ENCODE results near the gene TNFRSF6B.

Gene TNFRSF6B

DNA sequence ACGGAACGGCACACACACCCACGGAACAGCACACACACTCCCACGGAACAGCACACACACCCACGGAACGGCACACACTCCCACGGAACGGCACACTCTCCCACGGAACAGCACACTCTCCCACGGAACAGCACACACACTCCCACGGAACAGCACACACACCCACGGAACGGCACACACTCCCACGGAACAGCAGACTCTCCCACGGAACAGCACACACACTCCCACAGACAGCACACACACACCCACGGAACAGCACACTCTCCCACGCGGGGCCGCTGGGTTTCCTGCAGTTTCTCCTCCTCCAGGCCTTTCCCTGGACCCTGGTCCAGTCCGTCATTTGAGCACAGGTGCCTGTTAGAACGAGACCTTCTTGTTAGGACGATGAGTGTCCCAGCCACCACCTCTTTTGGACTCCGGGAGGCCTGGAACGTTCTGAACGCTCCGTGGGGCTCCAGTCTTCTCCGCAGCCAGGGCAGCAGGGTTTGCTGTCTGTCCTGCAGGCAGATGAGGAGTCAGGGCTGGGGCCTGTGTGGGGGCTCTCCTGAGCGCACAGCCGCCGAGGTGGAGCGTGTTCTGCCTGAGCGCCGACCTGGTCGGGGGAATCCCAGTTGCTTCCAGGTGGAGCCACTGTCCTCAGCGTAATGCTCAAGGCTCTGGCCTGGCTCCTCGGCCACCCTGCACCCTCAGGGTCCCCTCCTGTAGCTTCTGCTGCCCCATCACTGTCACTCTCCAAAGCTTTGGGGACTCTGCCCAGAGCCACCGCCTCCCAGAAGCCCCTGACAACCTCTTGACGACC is 17.6 kb upstream of the TNFRSF6B start:
- Histone ChIP-seq H3K79me1 (ENCODE audit: low read depth, low read length) (peaks cover 2% of the 10 kb centered on the region), H3K4ac (ENCODE audit: low read length) (no peak overlapping the region), H4K8ac (ENCODE audit: low read depth, low read length) (no peak overlapping the region), H2BK5ac (ENCODE audit: low read length) (no peak overlapping the region), H3K4me2 (ENCODE audit: insufficient read depth, low read length, poor library complexity, severe bottlenecking) (no peak overlapping the region), H3K27ac (replicated peaks; ENCODE audit: low read length) (no peak overlapping the region), H3K4me3 (ENCODE audit: low read length in 2 of 2) (no peak overlapping the region), H3K4me1 (ENCODE audit: control insufficient read depth in 2 of 2, insufficient read depth in 1 of 2, low read depth in 1 of 2, low read length in 2 of 2) (peaks cover 0 to 2% of the 10 kb centered on the region in 2 donors), H2AFZ (ENCODE audit: low read length) (no peak overlapping the region), H3K27me3 (ENCODE audit: control insufficient read depth in 3 of 3, insufficient read depth in 3 of 3, low read depth in 1 of 3, low read length in 3 of 3) (no peaks in the 10 kb centered on the region), H2AK5ac (ENCODE audit: low read depth, low read length) (no peak overlapping the region), H3K18ac (ENCODE audit: low read length) (no peak overlapping the region), H3K36me3 (replicated peaks in 1 of 2; ENCODE audit: control insufficient read depth in 2 of 2, insufficient read depth in 2 of 2, low read length in 2 of 2) (peaks cover 6 to 72% of the 10 kb centered on the region in 2 donors), H3K9ac (ENCODE audit: low read depth, low read length, poor library complexity) (no peak overlapping the region), H4K91ac (ENCODE audit: low read depth, low read length, poor library complexity) (no peak overlapping the region), H2BK120ac (ENCODE audit: low read depth, low read length) (no peak overlapping the region), H3K9me3 (replicated peaks in 1 of 2; ENCODE audit: control insufficient read depth in 2 of 2, insufficient read depth in 1 of 2, low read depth in 1 of 2, low read length in 2 of 2) (peaks cover 0 to 3% of the 10 kb centered on the region in 2 donors), H2BK12ac (ENCODE audit: low read length) (no peak overlapping the region), H3K23ac (ENCODE audit: low read depth, low read length, poor library complexity) (peak overlapping the region; percentile 65), H3K14ac (ENCODE audit: low read length) (no peak overlapping the region), H2BK15ac (ENCODE audit: low read length) (no peak overlapping the region)
- WGBS, 2 donors (ENCODE audit: extremely low coverage in 2 of 2, insufficient read length in 2 of 2, insufficient replicate concordance in 1 of 2), result no CpG with 5 or more reads among the region's 38 CpGs
- no peak for DNase-seq (ENCODE audit: low spot score)

DNA sequence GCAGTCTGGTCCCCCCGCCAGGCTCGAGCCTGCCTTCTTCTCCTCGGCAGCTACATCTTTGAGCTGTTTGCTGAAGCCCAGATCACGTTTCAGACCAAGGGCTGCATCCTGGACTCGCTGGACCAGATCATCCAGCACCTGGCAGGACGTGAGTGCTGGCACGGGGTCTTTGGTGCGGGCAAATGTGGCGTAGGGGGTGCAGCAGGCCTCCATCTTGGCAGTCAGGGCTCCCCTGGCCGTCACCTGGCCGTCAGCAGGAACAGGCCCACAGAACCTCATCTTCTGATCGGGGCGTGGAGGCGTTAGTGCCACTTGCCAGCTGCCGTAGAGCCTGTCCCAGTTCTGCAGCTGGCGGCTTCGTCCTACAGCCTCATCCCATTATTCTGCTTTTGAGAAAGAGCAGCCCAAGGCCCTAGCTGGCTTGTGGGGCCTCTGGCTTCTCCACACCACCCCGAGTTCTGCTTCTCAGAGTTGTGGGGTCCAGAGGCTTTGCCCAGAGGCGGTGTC is 16.6 kb upstream of the TNFRSF6B start:
- peak overlapping the region; percentile 52 for H3K23ac ChIP-seq (ENCODE audit: low read depth, low read length, poor library complexity)
- no peak overlapping the region for H3K9ac ChIP-seq (ENCODE audit: low read depth, low read length, poor library complexity)
- H2AFZ ChIP-seq (ENCODE audit: low read length), result no peak overlapping the region
- no peak for DNase-seq (ENCODE audit: low spot score)
- H3K14ac ChIP-seq (ENCODE audit: low read length), result peak overlapping the region; percentile 38
- H3K18ac ChIP-seq (ENCODE audit: low read length), result no peak overlapping the region
- no CpG with 5 or more reads among the region's 19 CpGs for WGBS, 2 donors (ENCODE audit: extremely low coverage in 2 of 2, insufficient read length in 2 of 2, insufficient replicate concordance in 1 of 2)
- H3K4me3 ChIP-seq (ENCODE audit: low read length in 2 of 2), result peak overlapping the region in 1 of 2 donors; percentile 34
- no peak overlapping the region for H2AK5ac ChIP-seq (ENCODE audit: low read depth, low read length)
- H4K91ac ChIP-seq (ENCODE audit: low read depth, low read length, poor library complexity), result no peak overlapping the region
- no peak overlapping the region for H3K27ac ChIP-seq (replicated peaks; ENCODE audit: low read length)
- peaks cover 4 to 64% of the 10 kb centered on the region in 2 donors for H3K36me3 ChIP-seq (replicated peaks in 1 of 2; ENCODE audit: control insufficient read depth in 2 of 2, insufficient read depth in 2 of 2, low read length in 2 of 2)
- H3K27me3 ChIP-seq (ENCODE audit: control insufficient read depth in 3 of 3, insufficient read depth in 3 of 3, low read depth in 1 of 3, low read length in 3 of 3), result no peaks in the 10 kb centered on the region
- H3K4me2 ChIP-seq (ENCODE audit: insufficient read depth, low read length, poor library complexity, severe bottlenecking), result no peak overlapping the region
- no peak overlapping the region for H2BK120ac ChIP-seq (ENCODE audit: low read depth, low read length)
- H3K4me1 ChIP-seq (ENCODE audit: control insufficient read depth in 2 of 2, insufficient read depth in 1 of 2, low read depth in 1 of 2, low read length in 2 of 2), result peaks cover 0 to 2% of the 10 kb centered on the region in 2 donors
- no peak overlapping the region for H2BK15ac ChIP-seq (ENCODE audit: low read length)
- no peak overlapping the region for H2BK12ac ChIP-seq (ENCODE audit: low read length)
- H4K8ac ChIP-seq (ENCODE audit: low read depth, low read length), result no peak overlapping the region
- H2BK5ac ChIP-seq (ENCODE audit: low read length), result no peak overlapping the region
- no peak overlapping the region for H3K4ac ChIP-seq (ENCODE audit: low read length)
- H3K9me3 ChIP-seq (replicated peaks in 1 of 2; ENCODE audit: control insufficient read depth in 2 of 2, insufficient read depth in 1 of 2, low read depth in 1 of 2, low read length in 2 of 2), result peaks cover 0 to 3% of the 10 kb centered on the region in 2 donors
- H3K79me1 ChIP-seq (ENCODE audit: low read depth, low read length), result peaks cover 4% of the 10 kb centered on the region

DNA sequence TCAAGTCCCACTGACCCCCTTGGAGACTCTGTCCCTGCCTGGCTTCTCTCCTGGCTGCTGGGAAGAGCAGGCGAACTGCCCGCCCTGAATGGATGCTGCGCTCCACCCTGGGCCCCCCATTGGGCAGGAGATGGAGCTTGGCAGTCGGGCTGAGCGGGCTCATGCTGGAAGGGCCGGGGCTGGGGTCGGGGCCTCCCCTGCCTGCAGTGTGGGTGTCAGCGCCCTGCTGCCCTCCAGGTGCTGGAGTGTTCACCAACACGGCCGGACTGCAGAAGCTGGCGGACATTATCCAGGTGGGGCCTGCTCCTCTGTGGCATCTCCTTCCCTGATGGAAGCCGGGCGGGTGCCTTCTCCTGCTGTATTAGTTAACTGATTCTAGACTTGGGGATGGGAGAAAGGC is 16.0 kb upstream of the TNFRSF6B start:
- H3K14ac ChIP-seq (ENCODE audit: low read length), result no peak overlapping the region
- H3K36me3 ChIP-seq (replicated peaks in 1 of 2; ENCODE audit: control insufficient read depth in 2 of 2, insufficient read depth in 2 of 2, low read length in 2 of 2), result peaks cover 4 to 59% of the 10 kb centered on the region in 2 donors
- H2BK5ac ChIP-seq (ENCODE audit: low read length), result no peak overlapping the region
- no peak overlapping the region for H3K27ac ChIP-seq (replicated peaks; ENCODE audit: low read length)
- H3K79me1 ChIP-seq (ENCODE audit: low read depth, low read length), result peaks cover 4% of the 10 kb centered on the region
- H2AFZ ChIP-seq (ENCODE audit: low read length), result no peak overlapping the region
- H4K91ac ChIP-seq (ENCODE audit: low read depth, low read length, poor library complexity), result no peak overlapping the region
- H2AK5ac ChIP-seq (ENCODE audit: low read depth, low read length), result no peak overlapping the region
- peaks cover 0 to 3% of the 10 kb centered on the region in 2 donors for H3K9me3 ChIP-seq (replicated peaks in 1 of 2; ENCODE audit: control insufficient read depth in 2 of 2, insufficient read depth in 1 of 2, low read depth in 1 of 2, low read length in 2 of 2)
- H4K8ac ChIP-seq (ENCODE audit: low read depth, low read length), result no peak overlapping the region
- H3K9ac ChIP-seq (ENCODE audit: low read depth, low read length, poor library complexity), result no peak overlapping the region
- H3K4me3 ChIP-seq (ENCODE audit: low read length in 2 of 2), result no peak overlapping the region
- peaks cover 0 to 2% of the 10 kb centered on the region in 2 donors for H3K4me1 ChIP-seq (ENCODE audit: control insufficient read depth in 2 of 2, insufficient read depth in 1 of 2, low read depth in 1 of 2, low read length in 2 of 2)
- no peaks in the 10 kb centered on the region for H3K27me3 ChIP-seq (ENCODE audit: control insufficient read depth in 3 of 3, insufficient read depth in 3 of 3, low read depth in 1 of 3, low read length in 3 of 3)
- peak overlapping the region; percentile 10 for H2BK12ac ChIP-seq (ENCODE audit: low read length)
- H3K4ac ChIP-seq (ENCODE audit: low read length), result no peak overlapping the region
- no peak for DNase-seq (ENCODE audit: low spot score)
- no CpG with 5 or more reads among the region's 13 CpGs for WGBS, 2 donors (ENCODE audit: extremely low coverage in 2 of 2, insufficient read length in 2 of 2, insufficient replicate concordance in 1 of 2)
- no peak overlapping the region for H3K18ac ChIP-seq (ENCODE audit: low read length)
- no peak overlapping the region for H2BK120ac ChIP-seq (ENCODE audit: low read depth, low read length)
- H3K23ac ChIP-seq (ENCODE audit: low read depth, low read length, poor library complexity), result no peak overlapping the region
- H2BK15ac ChIP-seq (ENCODE audit: low read length), result no peak overlapping the region
- H3K4me2 ChIP-seq (ENCODE audit: insufficient read depth, low read length, poor library complexity, severe bottlenecking), result no peak overlapping the region

DNA sequence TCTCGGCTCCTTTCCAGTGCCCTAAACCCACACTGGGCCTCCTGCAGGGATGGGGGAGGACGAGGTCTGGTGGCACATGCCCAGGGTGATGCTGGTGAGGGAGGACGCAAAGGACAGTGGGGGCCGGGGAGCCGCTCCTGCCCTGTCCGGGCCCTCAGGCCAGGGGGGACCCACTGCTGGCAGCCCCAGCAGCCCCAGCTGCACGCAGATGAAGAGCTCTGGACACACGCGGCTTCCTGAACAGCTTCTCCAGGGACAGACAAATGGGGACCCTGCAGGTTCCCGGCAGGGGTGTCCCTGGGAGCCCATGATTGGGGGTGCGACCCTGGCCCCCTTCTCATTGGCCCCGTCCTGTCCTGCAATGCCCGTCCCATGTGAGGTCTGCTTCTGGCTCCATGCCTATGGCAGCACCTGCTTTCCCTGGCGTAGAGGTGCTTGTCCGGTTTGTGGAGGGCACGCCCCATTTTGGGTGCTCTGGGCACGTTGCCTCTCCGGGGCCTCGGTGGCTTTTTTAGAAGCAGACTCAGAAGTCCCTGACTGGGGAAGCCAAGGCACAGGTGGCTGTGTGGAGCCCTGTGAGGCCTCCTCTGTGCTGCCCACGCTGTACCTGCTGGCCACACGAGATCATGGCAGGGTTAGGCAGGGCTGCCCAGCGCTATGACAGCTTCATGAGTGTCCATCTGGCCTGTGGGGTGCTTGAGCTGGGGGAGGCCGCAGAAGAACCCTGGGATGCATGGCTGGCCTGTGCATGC is 15.4 kb upstream of the TNFRSF6B start:
- Histone ChIP-seq H2AFZ (ENCODE audit: low read length) (no peak overlapping the region), H3K27ac (replicated peaks; ENCODE audit: low read length) (peak overlapping the region; percentile 14), H4K91ac (ENCODE audit: low read depth, low read length, poor library complexity) (no peak overlapping the region), H3K79me1 (ENCODE audit: low read depth, low read length) (peaks cover 4% of the 10 kb centered on the region), H3K4me1 (ENCODE audit: control insufficient read depth in 2 of 2, insufficient read depth in 1 of 2, low read depth in 1 of 2, low read length in 2 of 2) (peaks cover 2 to 4% of the 10 kb centered on the region in 2 donors), H4K8ac (ENCODE audit: low read depth, low read length) (no peak overlapping the region), H3K14ac (ENCODE audit: low read length) (peak overlapping the region; percentile 21), H3K9ac (ENCODE audit: low read depth, low read length, poor library complexity) (peak overlapping the region; percentile 21), H2BK15ac (ENCODE audit: low read length) (no peak overlapping the region), H3K4ac (ENCODE audit: low read length) (no peak overlapping the region), H3K4me2 (ENCODE audit: insufficient read depth, low read length, poor library complexity, severe bottlenecking) (no peak overlapping the region), H3K9me3 (replicated peaks in 1 of 2; ENCODE audit: control insufficient read depth in 2 of 2, insufficient read depth in 1 of 2, low read depth in 1 of 2, low read length in 2 of 2) (peaks cover 0 to 3% of the 10 kb centered on the region in 2 donors), H2BK5ac (ENCODE audit: low read length) (peak overlapping the region; percentile 83), H3K36me3 (replicated peaks in 1 of 2; ENCODE audit: control insufficient read depth in 2 of 2, insufficient read depth in 2 of 2, low read length in 2 of 2) (peaks cover 4 to 53% of the 10 kb centered on the region in 2 donors), H3K23ac (ENCODE audit: low read depth, low read length, poor library complexity) (peak overlapping the region; percentile 55), H2AK5ac (ENCODE audit: low read depth, low read length) (no peak overlapping the region), H3K27me3 (ENCODE audit: control insufficient read depth in 3 of 3, insufficient read depth in 3 of 3, low read depth in 1 of 3, low read length in 3 of 3) (no peaks in the 10 kb centered on the region), H3K4me3 (ENCODE audit: low read length in 2 of 2) (no peak overlapping the region), H2BK12ac (ENCODE audit: low read length) (peak overlapping the region; percentile 10), H3K18ac (ENCODE audit: low read length) (no peak overlapping the region), H2BK120ac (ENCODE audit: low read depth, low read length) (no peak overlapping the region)
- DNase-seq (ENCODE audit: low spot score), result no peak
- no CpG with 5 or more reads among the region's 23 CpGs for WGBS, 2 donors (ENCODE audit: extremely low coverage in 2 of 2, insufficient read length in 2 of 2, insufficient replicate concordance in 1 of 2)
